GM18858 (cell line): ENCODE results near the gene CYBC1.

Experiments
- ATAC-seq: cut with Tn5 transposase; IDR thresholded peaks from one replicate; pipeline ENCODE4 v1.9.1; 2021; ENCODE audit not compliant: unreplicated experiment

The CYBC1 gene

GRCh38 chr17:82411396-82412053 lies 39.0 kb downstream of the CYBC1 start:
- ATAC-seq, result no peak

DNA sequence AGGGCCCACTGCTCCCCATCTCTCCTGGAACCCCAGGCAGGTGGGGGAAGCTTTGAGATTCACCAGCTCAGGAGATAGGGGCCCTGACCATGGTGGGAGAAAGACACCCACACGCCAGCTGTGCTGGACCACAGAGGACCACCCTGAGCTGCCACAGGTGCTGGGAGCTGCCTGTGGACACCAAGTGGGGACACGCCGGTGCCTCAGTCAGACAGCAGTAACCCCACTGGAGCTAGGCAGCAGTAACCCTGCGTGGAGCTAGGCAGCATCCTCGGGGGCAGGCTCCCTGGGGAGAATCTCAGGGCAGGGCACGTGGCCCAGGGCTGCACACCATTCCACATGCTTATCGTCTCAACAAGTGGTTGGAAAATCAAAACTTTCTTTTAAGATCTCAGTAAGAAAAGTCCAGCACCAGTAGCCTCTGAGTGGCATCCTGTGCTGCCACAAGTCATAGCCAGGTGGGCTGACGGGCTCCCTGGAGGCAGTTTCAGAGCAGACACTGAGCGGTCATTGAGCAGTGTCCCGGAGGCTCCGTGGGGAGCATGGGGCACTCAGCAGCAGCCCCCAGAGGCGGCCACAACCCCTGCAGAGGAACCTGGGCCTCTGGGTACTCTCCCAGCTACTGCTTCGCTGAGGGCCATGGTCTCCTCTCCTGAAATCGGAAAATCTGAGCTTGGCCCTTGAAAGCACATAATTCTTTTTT lies 40.4 kb downstream of the CYBC1 start:
- no peak for ATAC-seq

DNA sequence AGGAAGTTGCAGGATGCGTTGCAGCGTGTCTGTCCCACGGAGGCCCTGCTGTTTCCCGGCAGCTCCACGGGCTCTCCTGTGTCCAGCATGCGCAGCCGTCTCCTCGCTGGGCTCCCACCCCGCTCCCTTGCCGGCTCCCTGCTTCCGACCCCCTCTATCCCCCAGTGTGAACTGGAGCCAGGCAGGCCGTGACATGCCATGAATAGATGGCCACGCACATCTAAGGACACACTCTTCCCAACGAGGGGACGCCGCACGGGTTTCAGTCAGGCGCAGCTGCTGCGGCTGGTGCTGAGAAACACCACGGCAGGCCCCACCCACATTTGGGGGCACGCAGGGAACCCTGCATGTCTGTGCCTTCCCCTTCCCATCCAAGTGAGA lies 41.6 kb downstream of the CYBC1 start:
- ATAC-seq, result no peak

GRCh38 chr17:82408288-82408937 lies 42.1 kb downstream of the CYBC1 start:
- no peak for ATAC-seq

GRCh38 chr17:82407255-82407654 lies 43.3 kb downstream of the CYBC1 start:
- ATAC-seq, result no peak

GRCh38 chr17:82406131-82406671 lies 44.4 kb downstream of the CYBC1 start:
- ATAC-seq, result no peak

DNA sequence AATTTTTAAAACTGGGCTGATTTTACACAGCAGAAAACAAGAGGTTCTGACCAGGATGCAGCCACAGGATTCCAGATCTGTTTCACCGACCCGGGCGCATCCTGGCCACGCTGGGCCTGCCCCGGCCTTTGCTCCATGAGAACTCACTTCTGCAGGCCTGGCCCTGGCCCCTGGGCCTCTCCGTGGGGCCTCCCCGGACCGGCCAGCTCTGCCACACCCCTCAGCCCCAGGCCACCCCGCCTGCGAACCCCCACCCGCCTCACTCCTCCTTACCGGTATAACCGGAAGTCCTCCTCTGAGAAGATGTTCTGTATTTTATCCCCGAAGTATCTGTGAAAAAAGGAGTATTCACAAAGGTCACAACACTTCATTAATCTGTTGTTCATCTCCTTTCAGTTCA lies 45.5 kb downstream of the CYBC1 start:
- ATAC-seq, result no peak

- no peak for ATAC-seq
Measured at GRCh38 chr17:82403662-82404660, 46.6 kb downstream of the CYBC1 start.

DNA sequence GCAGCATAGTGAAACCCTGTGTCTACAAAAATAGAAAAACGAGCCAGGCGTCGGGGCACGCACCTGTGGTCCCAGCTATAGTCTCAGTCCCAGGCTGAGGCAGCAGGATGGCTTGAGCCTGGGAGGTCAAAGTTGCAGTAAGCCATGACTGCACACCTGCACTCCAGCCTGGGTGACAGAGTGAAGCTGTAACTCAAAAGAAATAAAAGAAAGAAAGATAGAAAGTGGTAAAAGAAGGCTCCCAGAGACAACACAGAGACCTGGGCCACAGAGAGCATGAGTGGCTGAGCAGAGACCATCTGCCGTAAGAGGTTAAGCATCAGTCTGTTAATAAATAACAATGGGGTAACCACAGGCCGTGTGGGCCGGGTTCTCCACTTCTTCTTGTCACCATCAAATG lies 47.7 kb downstream of the CYBC1 start:
- ATAC-seq, result no peak

- ATAC-seq, result no peak
Measured at GRCh38 chr17:82400830-82401229, 49.7 kb downstream of the CYBC1 start.

- ATAC-seq, result no peak
Measured at GRCh38 chr17:82400206-82400605, 50.3 kb downstream of the CYBC1 start.

DNA sequence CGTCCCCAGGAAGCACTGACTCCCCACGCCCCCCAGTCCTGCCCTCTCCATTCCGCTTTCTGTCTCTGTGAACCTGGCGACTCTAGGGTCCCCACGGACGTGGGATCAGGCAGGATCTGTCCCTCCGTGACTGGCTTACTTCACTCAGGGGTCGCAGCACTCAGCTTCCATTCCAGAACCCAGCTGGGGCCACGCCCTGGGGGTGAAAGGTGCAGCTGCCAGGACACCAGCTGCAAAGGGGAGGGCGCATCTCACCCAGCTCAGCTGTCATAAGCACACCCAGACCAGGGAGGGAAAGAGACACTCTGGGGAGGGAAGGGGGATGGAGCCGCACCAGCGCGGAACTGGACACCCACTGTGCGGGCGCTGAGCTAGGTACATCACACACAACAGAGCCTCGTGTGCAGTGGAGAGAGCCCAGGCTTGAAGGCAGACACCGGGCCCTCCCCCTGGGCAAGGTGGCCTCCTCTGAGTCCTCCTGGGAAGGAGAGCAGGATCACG lies 50.9 kb downstream of the CYBC1 start:
- ATAC-seq, result no peak

- ATAC-seq, result no peak
Measured at GRCh38 chr17:82399041-82399441, 51.5 kb downstream of the CYBC1 start.

DNA sequence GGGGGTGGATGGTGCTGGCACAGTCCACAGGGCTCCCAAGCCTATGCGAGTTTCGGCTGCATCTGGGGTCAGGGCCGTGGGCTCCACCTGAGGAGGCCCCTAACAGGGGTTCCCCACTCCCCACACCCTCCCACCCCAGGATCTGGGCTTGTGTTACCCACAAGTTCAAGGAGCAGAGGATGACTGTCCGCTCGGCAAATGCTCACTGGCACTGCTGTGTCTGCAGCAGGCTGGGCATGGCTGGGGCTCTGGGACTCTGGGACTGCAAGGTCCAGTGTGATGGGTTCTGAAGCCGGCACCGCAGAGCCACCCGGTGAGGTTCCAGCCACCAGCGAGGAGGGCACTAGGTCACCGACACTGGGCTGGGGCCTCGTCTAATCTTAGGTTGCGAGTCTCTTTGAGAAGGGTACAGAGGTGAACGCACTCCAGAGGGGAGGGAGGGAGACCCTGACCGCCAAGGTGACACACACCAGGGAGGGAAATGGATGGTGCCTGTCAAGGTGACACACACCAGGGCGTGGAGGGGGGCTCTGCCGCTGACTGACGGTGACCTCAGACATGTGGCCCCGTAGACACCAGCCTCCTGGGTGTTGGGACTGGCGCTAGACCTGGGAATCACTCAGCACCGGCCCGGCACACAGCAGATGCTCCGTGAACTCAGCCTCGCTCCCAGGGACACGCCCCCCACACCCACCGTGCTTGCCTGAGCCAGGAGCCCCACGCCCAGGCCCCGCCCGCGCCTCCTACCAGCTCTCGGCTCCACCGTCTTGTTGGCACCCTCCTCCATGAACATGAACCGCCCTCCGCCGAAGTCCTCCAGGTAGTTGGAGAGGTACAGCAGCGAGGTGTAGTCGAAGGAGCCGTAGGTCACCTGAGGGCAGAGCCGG lies 52.9 kb downstream of the CYBC1 start:
- no peak for ATAC-seq

DNA sequence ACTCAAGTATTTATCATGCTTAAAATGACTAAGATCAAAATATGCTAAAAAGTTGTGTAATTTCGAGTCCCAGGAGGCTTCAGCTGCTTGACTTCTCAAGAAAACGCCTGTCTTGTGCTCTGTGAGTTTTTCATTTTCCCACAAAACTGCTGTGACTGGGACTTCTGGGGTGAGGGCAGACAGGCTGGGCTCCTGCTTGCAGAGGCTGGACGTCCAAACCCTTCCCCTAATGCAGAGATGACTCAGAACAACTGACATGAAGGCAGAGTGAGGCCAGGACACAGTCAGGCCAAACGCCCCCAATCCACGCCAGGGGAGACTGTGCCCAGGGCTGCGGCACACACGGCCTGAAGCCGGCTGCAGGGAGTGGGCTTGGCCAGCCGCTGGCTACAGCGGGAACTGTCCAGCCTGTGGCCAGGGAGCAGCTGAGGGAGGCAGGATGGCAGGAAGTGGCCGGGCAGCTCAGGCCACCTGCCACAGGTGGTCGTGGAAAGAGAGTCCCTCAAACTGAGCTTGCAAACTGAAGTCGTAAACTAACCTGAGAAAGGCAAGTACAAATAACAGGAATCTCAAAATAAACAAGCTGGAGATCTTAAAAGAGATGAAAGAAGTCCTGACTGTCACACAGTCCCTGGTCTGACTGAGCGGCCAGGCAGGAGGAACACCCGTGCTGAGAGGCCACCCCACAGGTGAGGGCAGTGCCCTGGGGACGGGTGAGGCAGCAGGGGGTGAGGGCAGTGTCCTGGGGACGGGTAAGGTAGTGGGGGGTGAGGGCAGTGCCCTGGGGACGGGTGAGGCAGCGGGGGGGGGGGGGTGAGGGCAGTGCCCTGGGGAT lies 53.7 kb downstream of the CYBC1 start:
- no peak for ATAC-seq

GRCh38 chr17:82394278-82394677 lies 56.3 kb downstream of the CYBC1 start:
- ATAC-seq, result no peak

DNA sequence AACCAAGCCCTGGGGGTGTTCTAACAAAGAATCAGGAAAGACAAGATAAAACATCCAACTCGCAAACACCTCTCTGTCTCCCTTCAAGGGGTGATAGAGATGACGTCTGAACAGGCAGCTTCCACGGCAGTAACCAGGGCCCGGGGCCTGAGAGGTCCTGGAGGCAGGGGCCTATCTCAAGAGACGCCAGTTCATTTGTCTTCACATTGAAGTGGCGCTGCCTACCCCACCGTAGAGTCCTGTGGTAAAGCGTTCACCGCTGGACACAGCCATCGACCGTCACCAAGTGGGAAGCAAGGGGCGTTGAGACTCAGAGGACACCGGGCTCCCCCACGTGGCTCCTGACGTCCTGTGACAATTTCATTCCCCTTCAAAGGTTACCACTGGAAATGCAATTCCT lies 57.6 kb downstream of the CYBC1 start:
- no peak for ATAC-seq
